OCI-LY1 (cell line): ENCODE results near the gene TXNRD1.

Source experiments
- H2AFZ ChIP-seq: fragments of 200-600 bp; sonication (generic), shearing (Covaris generic); 2 replicates; pipeline ENCODE4 v1.6.0; 2014; ENCODE audit warnings: antibody characterized with exemption, mild to moderate bottlenecking, low read length
- H3F3A ChIP-seq: fragments of 200-600 bp; sonication (generic), shearing (Covaris generic); 2 replicates; pipeline ENCODE4 v1.6.0; 2014; ENCODE audit warnings: mild to moderate bottlenecking, antibody characterized with exemption, low read length, moderate library complexity; ENCODE audit not compliant: insufficient read depth
- H3K27ac ChIP-seq: fragments of 200-600 bp; sonication (generic); 2 replicates; pipeline ENCODE4 v1.5.1; 2014; ENCODE audit warnings: low read length, mixed run types, mild to moderate bottlenecking, low read depth; ENCODE audit not compliant: poor library complexity, severe bottlenecking
- H3K27me3 ChIP-seq: fragments of 200-600 bp; sonication (generic); 2 replicates; pipeline ENCODE4 v1.6.0; 2014; ENCODE audit warnings: antibody characterized with exemption, mild to moderate bottlenecking, low read length, moderate library complexity; ENCODE audit not compliant: insufficient read depth
- H3K36me3 ChIP-seq: fragments of 200-600 bp; sonication (generic); 2 replicates; pipeline ENCODE4 v1.6.1; 2014; ENCODE audit warnings: mild to moderate bottlenecking, antibody characterized with exemption, low read length, moderate library complexity, mixed read lengths; ENCODE audit not compliant: insufficient read depth
- H3K4me1 ChIP-seq: fragments of 200-600 bp; sonication (generic); 2 replicates; pipeline ENCODE4 v1.5.1; 2014; ENCODE audit warnings: mild to moderate bottlenecking, low read length, moderate library complexity; ENCODE audit not compliant: insufficient read depth, severe bottlenecking
- H3K4me2 ChIP-seq: fragments of 200-600 bp; sonication (generic), shearing (Covaris generic); 2 replicates; pipeline ENCODE4 v1.6.1; 2014; ENCODE audit warnings: low read length
- H3K4me3 ChIP-seq: fragments of 200-600 bp; sonication (generic); 2 replicates; pipeline ENCODE4 v1.5.1; 2014; ENCODE audit warnings: low read length, low read depth, mild to moderate bottlenecking, mixed read lengths; ENCODE audit not compliant: poor library complexity, severe bottlenecking
- H3K79me2 ChIP-seq: fragments of 200-600 bp; shearing (Covaris generic); 2 replicates; pipeline ENCODE4 v1.6.1; 2016; ENCODE audit warnings: mixed run types, low read length, mixed read lengths; ENCODE audit not compliant: insufficient read depth
- H3K9ac ChIP-seq: fragments of 200-600 bp; sonication (generic), shearing (Covaris generic); 2 replicates; pipeline ENCODE4 v1.6.1; 2014; ENCODE audit warnings: mild to moderate bottlenecking, low read length, mixed read lengths
- H3K9me2 ChIP-seq: fragments of 200-600 bp; sonication (generic), shearing (Covaris generic); 2 replicates; pipeline ENCODE4 v1.6.1; 2014; ENCODE audit warnings: low read depth, mild to moderate bottlenecking, low read length, mixed read lengths
- H3K9me3 ChIP-seq: fragments of 200-600 bp; shearing (Covaris generic); 2 replicates; pipeline ENCODE4 v1.6.1; 2014; ENCODE audit warnings: low read length, mixed read lengths
- H4K20me1 ChIP-seq: fragments of 200-600 bp; sonication (generic), shearing (Covaris generic); 2 replicates; pipeline ENCODE4 v1.6.0; 2016; ENCODE audit warnings: mild to moderate bottlenecking, low read length; ENCODE audit not compliant: insufficient read depth
- EZH2 ChIP-seq: fragments of 200-600 bp; sonication (generic), shearing (Covaris generic); IDR thresholded peaks from 2 replicates; pipeline ENCODE4 v1.8.0; 2017; ENCODE audit warnings: borderline replicate concordance, mixed run types, mild to moderate bottlenecking, antibody characterized with exemption, low read length, moderate library complexity, mixed read lengths
- TF ChIP-seq, protein P1 (sequence below): fragments of 200-600 bp; sonication (generic), shearing (Covaris generic); IDR thresholded peaks from 2 replicates; pipeline ENCODE4 v1.5.1; 2017; ENCODE audit warnings: mild to moderate bottlenecking, antibody characterized with exemption, low read length, moderate library complexity, mixed read lengths

TXNRD1 gene

DNA sequence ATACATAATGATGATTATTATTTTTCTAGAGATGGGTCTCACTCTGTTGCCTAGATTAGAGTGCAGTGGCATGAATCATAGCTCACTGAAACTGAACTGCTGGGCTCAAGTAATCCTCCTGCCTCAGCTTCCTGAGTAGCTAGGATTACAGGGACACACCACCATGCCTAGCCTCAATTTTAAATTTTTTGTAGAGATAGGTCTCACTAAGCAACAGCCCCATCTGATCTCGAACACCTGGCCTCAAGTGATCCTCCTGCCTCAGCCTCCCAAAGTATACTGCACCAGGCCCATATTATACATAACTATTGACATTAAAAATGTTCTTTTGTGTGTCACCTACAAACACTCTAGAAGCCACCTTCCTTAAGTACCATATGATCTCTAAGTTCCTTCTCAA, 3.4 kb downstream of the TXNRD1 start:
- no peaks in the 10 kb centered on the region for H3F3A ChIP-seq

DNA sequence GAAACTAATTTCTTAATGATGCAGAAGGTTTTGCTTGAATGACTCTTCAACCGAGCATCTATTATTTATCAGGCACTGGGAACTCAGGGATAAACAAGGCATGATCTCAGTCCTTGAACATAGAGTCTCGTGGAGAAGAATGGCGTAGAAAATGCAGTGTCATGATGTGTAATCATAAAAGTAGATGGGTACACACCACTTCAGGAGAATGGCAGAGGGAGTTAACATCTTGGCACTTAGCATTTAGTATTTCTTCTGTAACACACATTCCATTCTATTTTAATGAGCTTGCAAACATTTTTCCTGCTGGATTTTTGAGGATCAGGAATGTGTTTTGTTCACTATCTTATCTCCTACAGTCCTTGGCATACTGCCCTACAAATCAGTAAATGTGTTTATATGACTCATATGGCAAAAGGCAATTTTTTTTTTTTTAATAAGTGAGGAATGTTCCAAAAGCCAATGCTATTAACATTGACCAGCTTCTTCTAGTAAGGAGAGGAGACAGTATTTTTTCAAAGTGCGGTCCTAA, 3.8 kb downstream of the TXNRD1 start:
- H3K36me3 ChIP-seq: no peaks in the 10 kb centered on the region
- H3F3A ChIP-seq: no peaks in the 10 kb centered on the region
- no peaks in the 10 kb centered on the region for H4K20me1 ChIP-seq
- no peak overlapping the region for H3K4me3 ChIP-seq
- no peaks in the 10 kb centered on the region for H3K27me3 ChIP-seq
- no peak overlapping the region for H3K4me2 ChIP-seq
- H3K9me3 ChIP-seq: no peaks in the 10 kb centered on the region
- no peak overlapping the region for H3K9ac ChIP-seq
- no peaks in the 10 kb centered on the region for H3K9me2 ChIP-seq
- no peak overlapping the region for H2AFZ ChIP-seq
- no peak overlapping the region for H3K27ac ChIP-seq
- H3K4me1 ChIP-seq: no peaks in the 10 kb centered on the region
- H3K79me2 ChIP-seq: no peaks in the 10 kb centered on the region
- TF ChIP-seq, protein P1, sequence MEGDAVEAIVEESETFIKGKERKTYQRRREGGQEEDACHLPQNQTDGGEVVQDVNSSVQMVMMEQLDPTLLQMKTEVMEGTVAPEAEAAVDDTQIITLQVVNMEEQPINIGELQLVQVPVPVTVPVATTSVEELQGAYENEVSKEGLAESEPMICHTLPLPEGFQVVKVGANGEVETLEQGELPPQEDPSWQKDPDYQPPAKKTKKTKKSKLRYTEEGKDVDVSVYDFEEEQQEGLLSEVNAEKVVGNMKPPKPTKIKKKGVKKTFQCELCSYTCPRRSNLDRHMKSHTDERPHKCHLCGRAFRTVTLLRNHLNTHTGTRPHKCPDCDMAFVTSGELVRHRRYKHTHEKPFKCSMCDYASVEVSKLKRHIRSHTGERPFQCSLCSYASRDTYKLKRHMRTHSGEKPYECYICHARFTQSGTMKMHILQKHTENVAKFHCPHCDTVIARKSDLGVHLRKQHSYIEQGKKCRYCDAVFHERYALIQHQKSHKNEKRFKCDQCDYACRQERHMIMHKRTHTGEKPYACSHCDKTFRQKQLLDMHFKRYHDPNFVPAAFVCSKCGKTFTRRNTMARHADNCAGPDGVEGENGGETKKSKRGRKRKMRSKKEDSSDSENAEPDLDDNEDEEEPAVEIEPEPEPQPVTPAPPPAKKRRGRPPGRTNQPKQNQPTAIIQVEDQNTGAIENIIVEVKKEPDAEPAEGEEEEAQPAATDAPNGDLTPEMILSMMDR: no peak
- TF ChIP-seq EZH2: no peak

More for the DNA sequence above, 3.4 kb downstream of the TXNRD1 start:
- Histone ChIP-seq H3K9me2 (no peaks in the 10 kb centered on the region), H3K36me3 (no peaks in the 10 kb centered on the region), H3K4me1 (no peaks in the 10 kb centered on the region), H2AFZ (no peak overlapping the region), H3K9ac (no peak overlapping the region), H3K9me3 (no peaks in the 10 kb centered on the region), H3K27me3 (no peaks in the 10 kb centered on the region), H3K27ac (no peak overlapping the region), H3K4me2 (no peak overlapping the region), H3K79me2 (no peaks in the 10 kb centered on the region), H3K4me3 (no peak overlapping the region), H4K20me1 (no peaks in the 10 kb centered on the region)
- TF ChIP-seq, protein P1: no peak
- TF ChIP-seq EZH2: no peak

DNA sequence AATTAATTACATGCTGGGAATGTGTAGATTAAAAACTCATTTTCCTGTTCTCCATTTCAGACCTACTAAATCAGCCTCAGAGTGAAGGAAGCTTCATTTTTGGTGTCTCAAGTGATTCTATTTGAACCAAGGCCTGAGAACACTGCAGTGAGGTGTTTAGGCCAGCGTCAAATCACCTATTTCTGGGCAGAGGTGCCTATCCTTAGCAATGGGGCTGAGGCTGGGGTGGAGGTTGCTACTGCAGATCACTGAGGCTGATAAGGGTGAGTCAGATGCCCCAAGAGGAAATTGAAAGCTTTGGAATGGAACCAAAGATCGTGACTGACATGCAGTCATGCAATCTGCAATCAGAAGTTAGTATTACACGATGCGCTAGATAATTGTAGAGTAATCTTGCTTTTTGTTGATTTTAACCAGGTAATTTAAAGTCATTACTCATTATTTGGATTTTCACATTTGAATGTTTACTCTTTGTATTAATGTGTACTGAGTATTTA, 4.4 kb downstream of the TXNRD1 start:
- H3K27ac ChIP-seq: no peak overlapping the region
- H3K4me2 ChIP-seq: no peak overlapping the region
- no peaks in the 10 kb centered on the region for H3K9me2 ChIP-seq
- H2AFZ ChIP-seq: no peak overlapping the region
- H3K4me3 ChIP-seq: no peak overlapping the region
- H3F3A ChIP-seq: no peaks in the 10 kb centered on the region
- no peak for TF ChIP-seq EZH2
- TF ChIP-seq, protein P1: no peak
- no peaks in the 10 kb centered on the region for H3K36me3 ChIP-seq
- H4K20me1 ChIP-seq: no peaks in the 10 kb centered on the region
- no peaks in the 10 kb centered on the region for H3K79me2 ChIP-seq
- no peak overlapping the region for H3K9ac ChIP-seq
- no peaks in the 10 kb centered on the region for H3K9me3 ChIP-seq
- no peaks in the 10 kb centered on the region for H3K4me1 ChIP-seq
- no peaks in the 10 kb centered on the region for H3K27me3 ChIP-seq
